A549 (cell line): ENCODE results near the gene KRAS. TPM values are rescaled to one million over a fixed set of nuclear protein-coding genes. Genes with fewer than 3 reads are reported as not detected.
A peak's percentile ranks its signal among the peaks of the same experiment; 100 is the strongest.

Experiments
- ATAC-seq, 2 experiments: fragments of 200-7000 bp in 1 of 2; fragments of >200 bp in 1 of 2; cut with Nextera tagmentation in 1 of 2; cut with Tn5 transposase in 1 of 2; 3 replicates each; pipeline versions ENCODE4 v1.8.0 to v1.9.1; 2018 to 2020; ENCODE audit warnings: mild to moderate bottlenecking in 1 of 2, moderate library complexity in 1 of 2
- CTCF ChIA-PET: fragments of 300-600 bp; sonication (Branson Sonifier 250); formaldehyde crosslinking; extraction: SDS; loops from one replicate; lab custom pipeline; 2021; ENCODE audit warnings: antibody characterized with exemption, inconsistent platforms; lab: Yijun Ruan, JAX
- POLR2A ChIA-PET: fragments of 350-600 bp; formaldehyde crosslinking; extraction: SDS; loops from one replicate; lab custom pipeline; 2021; ENCODE audit warnings: antibody characterized with exemption, inconsistent platforms; lab: Yijun Ruan, JAX
- DNase-seq, 2 experiments: peaks; one replicate each; pipeline versions ENCODE4 v3.0.0 to v3.0.0-alpha.2; 2011 to 2016; ENCODE audit warnings: low read depth in 1 of 2, low spot score in 1 of 2
- FAIRE-seq: peaks from 2 replicates; lab custom pipeline; 2011; peaks lifted over from hg19 to GRCh38; lab: Jason Lieb, UNC
- H3K27ac ChIP-seq, 2 experiments: fragments of >200 bp; sonication (Bioruptor Twin); formaldehyde crosslinking; 3 replicates each; pipeline ENCODE4 v1.5.1; 2016 to 2017
- H3K4me1 ChIP-seq: fragments of >200 bp; sonication (Bioruptor Twin); formaldehyde crosslinking; 3 replicates; pipeline ENCODE4 v1.6.1; 2016
- H3K4me2 ChIP-seq: fragments of >200 bp; sonication (Bioruptor Twin); formaldehyde crosslinking; 3 replicates; pipeline ENCODE4 v1.6.1; 2016
- H3K4me3 ChIP-seq: fragments of >200 bp; sonication (Bioruptor Twin); formaldehyde crosslinking; 3 replicates; pipeline ENCODE4 v1.5.1; 2016
- H3K9me3 ChIP-seq: fragments of >200 bp; sonication (Bioruptor Twin); formaldehyde crosslinking; 3 replicates; pipeline ENCODE4 v1.6.1; 2016
- BCL3 ChIP-seq: fragments of >200 bp; sonication (Bioruptor Twin); formaldehyde crosslinking; IDR thresholded peaks from 3 replicates; pipeline ENCODE4 v1.6.1; 2016
- CEBPB ChIP-seq, 2 experiments: fragments of >200 bp in 1 of 2; sonication (Bioruptor Twin) in 1 of 2; formaldehyde crosslinking in 1 of 2; IDR thresholded peaks; 2 replicates each; pipeline ENCODE4 v1.6.1; 2012 to 2016
- CHD2 ChIP-seq: fragments of 150-350 bp; IDR thresholded peaks from 2 replicates; pipeline ENCODE4 v1.6.1; 2014; ENCODE audit warnings: low read length; ENCODE audit not compliant: partially characterized antibody
- CTCF ChIP-seq: fragments of >200 bp; sonication (Bioruptor Twin); formaldehyde crosslinking; IDR thresholded peaks from 3 replicates; pipeline ENCODE4 v1.5.1; 2016
- FOSB ChIP-seq: fragments of 250-450 bp; sonication (Bioruptor Pico); IDR thresholded peaks from 2 replicates; pipeline ENCODE4 v1.5.0; 2020; ENCODE audit warnings: mild to moderate bottlenecking, moderate library complexity
- FOSL2 ChIP-seq, 2 experiments: fragments of 450-650 bp in 1 of 2; fragments of >200 bp in 1 of 2; sonication (Bioruptor Twin) in 1 of 2; formaldehyde crosslinking; IDR thresholded peaks; 2 replicates each; pipeline versions ENCODE4 v1.5.0 to v1.6.1; 2016 to 2020; ENCODE audit warnings: mild to moderate bottlenecking in 1 of 2, moderate library complexity in 1 of 2
- FOXS1 ChIP-seq: fragments of 250-450 bp; sonication (Bioruptor Pico); IDR thresholded peaks from 2 replicates; pipeline ENCODE4 v1.5.0; 2020; ENCODE audit warnings: mild to moderate bottlenecking, moderate library complexity
- GATA3 ChIP-seq: IDR thresholded peaks from 2 replicates; pipeline ENCODE4 v1.6.1; 2012; ENCODE audit warnings: borderline replicate concordance
- HDAC2 ChIP-seq: fragments of 200-600 bp; sonication (generic); IDR thresholded peaks from 2 replicates; pipeline ENCODE4 v1.6.1; 2016
- HMGXB4 ChIP-seq: fragments of 250-450 bp; sonication (Bioruptor Pico); IDR thresholded peaks from 2 replicates; pipeline ENCODE4 v1.5.0; 2021; ENCODE audit warnings: mild to moderate bottlenecking, moderate library complexity, borderline replicate concordance
- MAFK ChIP-seq: fragments of 450-650 bp; IDR thresholded peaks from 2 replicates; pipeline ENCODE4 v1.6.1; 2014; ENCODE audit not compliant: partially characterized antibody
- PHF8 ChIP-seq: fragments of 200-600 bp; sonication (generic); IDR thresholded peaks from 2 replicates; pipeline ENCODE4 v1.6.1; 2016; ENCODE audit warnings: low read depth, mild to moderate bottlenecking, antibody characterized with exemption, moderate library complexity, borderline replicate concordance
- RAD21 ChIP-seq, 2 experiments: fragments of >200 bp in 1 of 2; sonication (Bioruptor Twin) in 1 of 2; formaldehyde crosslinking in 1 of 2; IDR thresholded peaks in 1 of 2; conservative IDR thresholded peaks in 1 of 2; 2 replicates in 1 of 2; 3 replicates in 1 of 2; pipeline ENCODE4 v1.6.1; 2012 to 2018; ENCODE audit warnings: inconsistent platforms in 1 of 2
- SREBF2 ChIP-seq: fragments of 450-650 bp; IDR thresholded peaks from 2 replicates; pipeline ENCODE4 v1.6.1; 2014; ENCODE audit warnings: mild to moderate bottlenecking, moderate library complexity
- TFCP2L1 ChIP-seq: fragments of 250-450 bp; sonication (Bioruptor Pico); IDR thresholded peaks from 2 replicates; pipeline ENCODE4 v1.5.0; 2021; ENCODE audit warnings: mild to moderate bottlenecking
- ZSCAN20 ChIP-seq: fragments of 250-450 bp; sonication (Bioruptor Pico); IDR thresholded peaks from 2 replicates; pipeline ENCODE4 v1.8.0; 2022; ENCODE audit warnings: mild to moderate bottlenecking, moderate library complexity
- WGBS: methylation state at CpG from one replicate; pipeline ENCODE4 v1.1.6; 2017; ENCODE audit errors: missing lambda C conversion rate; 5-methylcytosine and 5-hydroxymethylcytosine counted together
- polyA plus RNA-seq, 4 experiments: library from polyadenylated mRNA; depleted of rRNA in 3 of 4; stranded (reverse); fragments of >200 nt; fragmentation: RNase III in 1 of 4; extraction: RNeasy Plus Mini Kit Qiagen cat#74134 plus additional on column Dnase treatment in 1 of 4; gene quantifications; 2 replicates in 3 of 4; 3 replicates in 1 of 4; pipeline ENCODE4 v1.2.3, GENCODE V29; 2011 to 2017
- TF ChIP-seq, protein P1 (sequence below): fragments of 200-600 bp; sonication (generic); IDR thresholded peaks from 2 replicates; pipeline ENCODE4 v1.6.1; 2016; ENCODE audit warnings: antibody characterized with exemption, mild to moderate bottlenecking, moderate library complexity

KRAS gene
- polyA plus RNA-seq, 2 of the 4 experiments (the other 2 are of a cell fraction) = 16.5 to 38.4 TPM

DNA sequence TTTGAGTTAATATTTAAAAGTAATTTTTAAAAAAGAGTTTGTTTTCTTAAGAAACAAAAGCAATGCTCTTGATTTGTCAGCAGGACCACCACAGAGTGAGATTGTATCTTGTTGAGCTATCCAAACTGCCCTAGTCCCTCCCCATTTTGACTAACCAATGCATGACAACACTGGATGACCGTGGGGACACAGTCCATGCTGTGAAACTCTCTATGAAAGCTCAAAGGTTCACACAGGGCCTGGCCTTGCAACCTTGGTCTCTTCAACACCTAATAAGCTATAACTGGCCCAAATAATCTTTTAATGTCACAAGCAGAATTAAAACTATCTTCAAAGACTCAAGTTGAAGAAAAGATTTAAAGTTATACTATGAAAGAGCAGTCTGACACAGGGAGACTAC, 42.2 kb downstream of the KRAS start:
- no peaks in the 10 kb centered on the region for H3K9me3 ChIP-seq
- no peak for ATAC-seq
- 63% methylated on average over 1 of the region's 1 CpG for WGBS
- FAIRE-seq = no peak
- H3K4me3 ChIP-seq = no peak overlapping the region
- H3K4me1 ChIP-seq = peaks cover 17% of the 10 kb centered on the region
- no peak for DNase-seq
- CTCF ChIA-PET = no interaction called here
- POLR2A ChIA-PET = no interaction called here
- no peak overlapping the region for H3K4me2 ChIP-seq
- TF ChIP-seq HDAC2 (no peak), MAFK (no peak), FOSB (CRISPR knock-in tag) (no peak), TFCP2L1 (no peak), CTCF (no peak), SREBF2 (no peak), GATA3 (no peak), RAD21 (conservative IDR thresholded peaks at IDR 0.05 in 1 of 2, IDR thresholded peaks at IDR 0.05 in 1 of 2) (no peak), BCL3 (no peak)
- TF ChIP-seq, protein P1, sequence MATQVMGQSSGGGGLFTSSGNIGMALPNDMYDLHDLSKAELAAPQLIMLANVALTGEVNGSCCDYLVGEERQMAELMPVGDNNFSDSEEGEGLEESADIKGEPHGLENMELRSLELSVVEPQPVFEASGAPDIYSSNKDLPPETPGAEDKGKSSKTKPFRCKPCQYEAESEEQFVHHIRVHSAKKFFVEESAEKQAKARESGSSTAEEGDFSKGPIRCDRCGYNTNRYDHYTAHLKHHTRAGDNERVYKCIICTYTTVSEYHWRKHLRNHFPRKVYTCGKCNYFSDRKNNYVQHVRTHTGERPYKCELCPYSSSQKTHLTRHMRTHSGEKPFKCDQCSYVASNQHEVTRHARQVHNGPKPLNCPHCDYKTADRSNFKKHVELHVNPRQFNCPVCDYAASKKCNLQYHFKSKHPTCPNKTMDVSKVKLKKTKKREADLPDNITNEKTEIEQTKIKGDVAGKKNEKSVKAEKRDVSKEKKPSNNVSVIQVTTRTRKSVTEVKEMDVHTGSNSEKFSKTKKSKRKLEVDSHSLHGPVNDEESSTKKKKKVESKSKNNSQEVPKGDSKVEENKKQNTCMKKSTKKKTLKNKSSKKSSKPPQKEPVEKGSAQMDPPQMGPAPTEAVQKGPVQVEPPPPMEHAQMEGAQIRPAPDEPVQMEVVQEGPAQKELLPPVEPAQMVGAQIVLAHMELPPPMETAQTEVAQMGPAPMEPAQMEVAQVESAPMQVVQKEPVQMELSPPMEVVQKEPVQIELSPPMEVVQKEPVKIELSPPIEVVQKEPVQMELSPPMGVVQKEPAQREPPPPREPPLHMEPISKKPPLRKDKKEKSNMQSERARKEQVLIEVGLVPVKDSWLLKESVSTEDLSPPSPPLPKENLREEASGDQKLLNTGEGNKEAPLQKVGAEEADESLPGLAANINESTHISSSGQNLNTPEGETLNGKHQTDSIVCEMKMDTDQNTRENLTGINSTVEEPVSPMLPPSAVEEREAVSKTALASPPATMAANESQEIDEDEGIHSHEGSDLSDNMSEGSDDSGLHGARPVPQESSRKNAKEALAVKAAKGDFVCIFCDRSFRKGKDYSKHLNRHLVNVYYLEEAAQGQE = no peak
- H3K27ac ChIP-seq = 0 out of 6 replicates have a peak overlapping the region, but pooled peaks of 1 of the 2 experiments have one; percentile 30

DNA sequence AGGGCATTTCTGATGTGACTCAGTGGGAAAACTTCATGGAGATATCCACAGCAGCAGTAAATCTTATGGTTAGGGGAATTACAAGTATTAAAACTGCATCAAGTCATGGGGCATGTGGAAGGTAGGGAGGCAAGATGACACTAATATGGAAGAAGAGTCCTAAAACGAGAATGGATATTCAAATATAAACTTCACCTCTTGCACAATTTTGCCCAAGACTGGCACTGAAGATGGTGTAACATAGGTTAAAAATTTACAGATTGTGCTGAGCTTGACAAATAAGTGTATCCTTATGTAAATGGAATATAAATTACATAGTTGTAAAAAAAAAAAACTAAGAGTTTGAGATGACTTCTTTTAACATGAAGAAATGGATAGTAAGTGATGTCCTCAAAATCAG, 42.9 kb downstream of the KRAS start:
- CTCF ChIA-PET = no interaction called here
- ATAC-seq (no peak), DNase-seq (no peak), FAIRE-seq (peak; percentile 63)
- TF ChIP-seq ZSCAN20 (no peak), FOSL2 (IDR thresholded peaks at IDR 0.05) (no peak), FOSL2 (CRISPR knock-in tag; IDR thresholded peaks at IDR 0.05) (no peak), PHF8 (no peak), FOSB (CRISPR knock-in tag) (no peak), HMGXB4 (CRISPR knock-in tag) (no peak), CHD2 (no peak), MAFK (peak; percentile 63), CEBPB (IDR thresholded peaks at IDR 0.05) (peak; percentile 38 to 44; a peak in 2 of 4 replicates), FOXS1 (CRISPR knock-in tag) (no peak)
- no peak overlapping the region for H3K4me3 ChIP-seq
- no peak overlapping the region for H3K27ac ChIP-seq
- WGBS = 43% methylated on average over 1 of the region's 1 CpG
- peaks cover 17% of the 10 kb centered on the region for H3K4me1 ChIP-seq
- peak overlapping the region; percentile 12; the same call in 1 of the 3 replicates for H3K4me2 ChIP-seq
- H3K9me3 ChIP-seq = no peaks in the 10 kb centered on the region
- POLR2A ChIA-PET = no interaction called here
